Activated CD4-positive, alpha-beta memory T cell treated with anti-CD3 and anti-CD28 coated beads, Interleukin-2, amount 10 ng/mL, durations not matched to agents 7 days and 5 days (primary cell): Measurements from ENCODE around the gene SUGT1. TPM values are rescaled to one million over a fixed set of nuclear protein-coding genes. Genes with fewer than 3 reads are reported as not detected.
"Not testable (repeated sequence)": the region's sequence is repeated elsewhere in the genome, so short reads cannot be mapped to it uniquely, and the experiment has no call there.

Source experiments
- CTCF ChIA-PET: fragments of 350-600 bp; sonication (Branson Sonifier 250); formaldehyde crosslinking; loops from one replicate; lab custom pipeline; 2021; ENCODE audit warnings: antibody characterized with exemption, inconsistent platforms; lab: Charles Lee
- POLR2A ChIA-PET: fragments of 350-600 bp; sonication (Branson Sonifier 250); formaldehyde crosslinking; loops from one replicate; lab custom pipeline; 2021; ENCODE audit warnings: antibody characterized with exemption; lab: Charles Lee
- DNase-seq: peaks from one replicate; pipeline ENCODE4 v3.0.0-alpha.2; 2020
- H3K27ac Mint-ChIP-seq: one replicate; pipeline ENCODE4 v1.8.0; 2021; ENCODE audit warnings: mild to moderate bottlenecking, mixed read lengths
- H3K27me3 Mint-ChIP-seq: one replicate; pipeline ENCODE4 v1.8.0; 2021; ENCODE audit warnings: mixed read lengths
- H3K36me3 Mint-ChIP-seq: one replicate; pipeline ENCODE4 v1.8.0; 2021; ENCODE audit warnings: low read depth, mixed read lengths
- H3K4me1 Mint-ChIP-seq: one replicate; pipeline ENCODE4 v1.8.0; 2021; ENCODE audit warnings: mixed read lengths
- H3K4me3 Mint-ChIP-seq: one replicate; pipeline ENCODE4 v1.8.0; 2021; ENCODE audit warnings: mild to moderate bottlenecking, mixed read lengths
- H3K9me3 Mint-ChIP-seq: one replicate; pipeline ENCODE4 v1.8.0; 2021; ENCODE audit warnings: mixed read lengths
- total RNA-seq, 2 experiments: library from RNA; stranded (reverse); gene quantifications; one replicate each; pipeline ENCODE4 v1.2.3, GENCODE V29; 2021

The SUGT1 gene
- total RNA-seq, 2 experiments from 2014 or later = 50.1 to 51.7 TPM

GRCh38 chr13:52677823-52678222 is 25.2 kb downstream of the SUGT1 start:
- ChIA-PET CTCF (interaction anchor here (1.1 to 1.2 kb wide), 3 partner anchors 10 to 290 kb away, joined by 3 to 5 read pairs (median 4); no protein-coding TSS in a partner anchor), POLR2A (no interaction called here)
- Mint-ChIP-seq H3K4me1 (no peaks in the 10 kb centered on the region), H3K36me3 (peaks cover 41% of the 10 kb centered on the region), H3K27me3 (no peaks in the 10 kb centered on the region), H3K9me3 (no peaks in the 10 kb centered on the region), H3K4me3 (no peak overlapping the region), H3K27ac (no peak overlapping the region)
- no peak for DNase-seq

GRCh38 chr13:52685806-52686205 is 33.2 kb downstream of the SUGT1 start:
- CTCF ChIA-PET, H3K9me3 Mint-ChIP-seq, H3K4me1 Mint-ChIP-seq, DNase-seq, H3K4me3 Mint-ChIP-seq, H3K27ac Mint-ChIP-seq, POLR2A ChIA-PET, H3K27me3 Mint-ChIP-seq: not testable (repeated sequence)
- peaks cover 43% of the 10 kb centered on the region for H3K36me3 Mint-ChIP-seq

DNA sequence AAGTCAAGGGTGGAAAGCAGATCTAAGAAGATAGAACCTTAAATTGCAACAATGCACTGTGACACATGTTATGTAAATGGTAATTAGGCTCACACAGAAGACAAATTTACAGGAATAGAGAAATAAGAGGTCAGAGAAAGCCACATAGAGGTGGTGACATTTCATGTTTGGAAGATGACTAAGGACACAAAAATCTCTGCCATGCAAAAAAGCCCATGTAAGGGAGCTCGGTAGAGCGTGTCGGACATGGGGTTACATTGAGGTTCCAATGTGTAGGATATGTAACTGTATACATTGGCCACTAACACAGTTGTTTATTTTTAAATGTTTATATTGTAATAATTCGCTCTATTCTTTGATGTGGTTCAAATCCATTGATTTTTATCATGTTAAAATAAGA is 33.7 kb downstream of the SUGT1 start:
- Mint-ChIP-seq H3K27me3 (no peaks in the 10 kb centered on the region), H3K4me1 (no peaks in the 10 kb centered on the region), H3K36me3 (peaks cover 43% of the 10 kb centered on the region), H3K4me3 (no peak overlapping the region), H3K9me3 (no peaks in the 10 kb centered on the region), H3K27ac (no peak overlapping the region)
- POLR2A ChIA-PET = no interaction called here
- DNase-seq = no peak
- CTCF ChIA-PET = interaction anchor here (1.4 kb wide), 1 partner anchor 33 kb away, joined by 5 read pairs; no protein-coding TSS in a partner anchor

- Mint-ChIP-seq H3K9me3 (no peaks in the 10 kb centered on the region), H3K27ac (no peak overlapping the region), H3K27me3 (no peaks in the 10 kb centered on the region), H3K4me1 (peaks cover 16% of the 10 kb centered on the region), H3K36me3 (peaks cover 11% of the 10 kb centered on the region), H3K4me3 (no peak overlapping the region)
- POLR2A ChIA-PET = no interaction called here
- CTCF ChIA-PET = no interaction called here
- DNase-seq = no peak
These were observed 43.2 kb downstream of the SUGT1 start for GRCh38 chr13:52695856-52696255.

- Mint-ChIP-seq H3K27ac (no peak overlapping the region), H3K9me3 (no peaks in the 10 kb centered on the region), H3K27me3 (no peaks in the 10 kb centered on the region), H3K4me3 (no peak overlapping the region), H3K4me1 (peaks cover 16% of the 10 kb centered on the region), H3K36me3 (peaks cover 8% of the 10 kb centered on the region)
- DNase-seq = no peak
- ChIA-PET CTCF (interaction anchor here (0.7 kb wide), 1 partner anchor 31 kb away, joined by 3 read pairs; no protein-coding TSS in a partner anchor), POLR2A (no interaction called here)
These were observed 43.9 kb downstream of the SUGT1 start for GRCh38 chr13:52696566-52696965.

GRCh38 chr13:52701728-52702465 is 49.3 kb downstream of the SUGT1 start:
- H3K36me3 Mint-ChIP-seq = peaks cover 3% of the 10 kb centered on the region
- H3K4me1 Mint-ChIP-seq = no peaks in the 10 kb centered on the region
- no peak overlapping the region for H3K4me3 Mint-ChIP-seq
- H3K27me3 Mint-ChIP-seq = no peaks in the 10 kb centered on the region
- no peak for DNase-seq
- ChIA-PET POLR2A (interaction anchor here (0.9 kb wide), 1 partner anchor 13 kb away, joined by 3 read pairs; no protein-coding TSS in a partner anchor), CTCF (no interaction called here)
- no peak overlapping the region for H3K27ac Mint-ChIP-seq
- H3K9me3 Mint-ChIP-seq = no peaks in the 10 kb centered on the region

GRCh38 chr13:52703482-52703881 is 50.8 kb downstream of the SUGT1 start:
- H3K27ac Mint-ChIP-seq = no peak overlapping the region
- no peak overlapping the region for H3K4me3 Mint-ChIP-seq
- H3K27me3 Mint-ChIP-seq = no peaks in the 10 kb centered on the region
- H3K36me3 Mint-ChIP-seq = no peaks in the 10 kb centered on the region
- H3K9me3 Mint-ChIP-seq = no peaks in the 10 kb centered on the region
- ChIA-PET POLR2A (no interaction called here), CTCF (interaction anchor here (1.1 to 1.5 kb wide), 2 partner anchors 9 to 265 kb away, joined by 3 to 4 read pairs; no protein-coding TSS in a partner anchor)
- no peak for DNase-seq
- no peaks in the 10 kb centered on the region for H3K4me1 Mint-ChIP-seq

DNA sequence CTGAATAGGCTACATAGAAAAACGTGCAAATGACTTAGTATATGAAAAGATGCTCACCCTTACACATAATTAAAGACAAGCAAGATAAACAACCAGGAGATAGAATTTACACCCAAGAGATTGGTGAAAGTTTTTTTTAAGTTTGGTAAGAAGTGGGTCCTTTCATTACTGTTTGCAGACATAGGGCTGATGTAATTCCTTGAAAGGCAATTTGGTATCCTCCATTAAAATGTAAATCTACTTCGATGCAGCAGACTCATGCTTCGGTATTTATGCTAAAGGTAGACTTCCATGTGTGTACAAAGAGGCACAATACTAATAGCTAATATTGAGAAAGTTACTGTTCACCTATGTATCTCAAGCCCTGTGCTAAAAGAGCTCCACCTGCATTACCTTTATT is 53.4 kb downstream of the SUGT1 start:
- no peaks in the 10 kb centered on the region for H3K4me1 Mint-ChIP-seq
- no peaks in the 10 kb centered on the region for H3K27me3 Mint-ChIP-seq
- CTCF ChIA-PET = no interaction called here
- no peaks in the 10 kb centered on the region for H3K9me3 Mint-ChIP-seq
- no peak for DNase-seq
- POLR2A ChIA-PET = no interaction called here
- H3K27ac Mint-ChIP-seq = no peak overlapping the region
- no peaks in the 10 kb centered on the region for H3K36me3 Mint-ChIP-seq
- no peak overlapping the region for H3K4me3 Mint-ChIP-seq

DNA sequence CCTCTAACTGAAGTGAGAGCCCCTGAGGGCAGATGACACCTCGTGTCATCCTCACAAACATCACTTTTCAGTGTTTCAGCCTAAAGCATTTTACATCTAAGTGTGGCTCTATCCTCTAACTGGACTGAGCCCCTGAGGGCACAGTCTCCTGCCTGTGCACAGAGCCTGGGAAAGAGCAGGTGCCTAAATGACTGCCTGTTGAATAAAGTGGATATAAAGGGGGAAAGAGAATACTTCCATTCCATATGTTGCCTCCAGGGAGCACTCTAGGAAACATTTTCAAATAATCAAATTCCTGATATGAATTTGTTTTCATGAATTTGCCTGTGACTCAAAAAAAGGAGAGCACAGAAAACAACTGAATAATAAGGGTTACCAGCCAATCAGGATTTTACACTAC is 54.7 kb downstream of the SUGT1 start:
- Mint-ChIP-seq H3K9me3 (no peaks in the 10 kb centered on the region), H3K27me3 (no peaks in the 10 kb centered on the region), H3K36me3 (no peaks in the 10 kb centered on the region), H3K4me3 (no peak overlapping the region), H3K27ac (no peak overlapping the region), H3K4me1 (no peaks in the 10 kb centered on the region)
- ChIA-PET CTCF (no interaction called here), POLR2A (no interaction called here)
- DNase-seq = no peak

GRCh38 chr13:52708266-52708665 is 55.6 kb downstream of the SUGT1 start:
- H3K4me3 Mint-ChIP-seq, POLR2A ChIA-PET, DNase-seq, H3K36me3 Mint-ChIP-seq, CTCF ChIA-PET, H3K27me3 Mint-ChIP-seq, H3K27ac Mint-ChIP-seq, H3K4me1 Mint-ChIP-seq, H3K9me3 Mint-ChIP-seq: not testable (repeated sequence)

- Mint-ChIP-seq H3K27me3 (peaks cover 2% of the 10 kb centered on the region), H3K36me3 (no peaks in the 10 kb centered on the region), H3K27ac (no peak overlapping the region), H3K9me3 (no peaks in the 10 kb centered on the region), H3K4me1 (no peaks in the 10 kb centered on the region), H3K4me3 (no peak overlapping the region)
- CTCF ChIA-PET = interaction anchor here (1.2 kb wide), 1 partner anchor 8 kb away, joined by 3 read pairs; no protein-coding TSS in a partner anchor
- DNase-seq = no peak
- POLR2A ChIA-PET = no interaction called here
These were observed 58.6 kb downstream of the SUGT1 start for GRCh38 chr13:52711286-52711685.

- Mint-ChIP-seq H3K4me3 (no peak overlapping the region), H3K9me3 (no peaks in the 10 kb centered on the region), H3K36me3 (no peaks in the 10 kb centered on the region), H3K4me1 (no peaks in the 10 kb centered on the region), H3K27ac (no peak overlapping the region), H3K27me3 (peaks cover 5% of the 10 kb centered on the region)
- POLR2A ChIA-PET = no interaction called here
- CTCF ChIA-PET = interaction anchor here (1.2 kb wide), 1 partner anchor 9 kb away, joined by 3 read pairs; no protein-coding TSS in a partner anchor
- no peak for DNase-seq
These were observed 59.7 kb downstream of the SUGT1 start for GRCh38 chr13:52712385-52712784.

DNA sequence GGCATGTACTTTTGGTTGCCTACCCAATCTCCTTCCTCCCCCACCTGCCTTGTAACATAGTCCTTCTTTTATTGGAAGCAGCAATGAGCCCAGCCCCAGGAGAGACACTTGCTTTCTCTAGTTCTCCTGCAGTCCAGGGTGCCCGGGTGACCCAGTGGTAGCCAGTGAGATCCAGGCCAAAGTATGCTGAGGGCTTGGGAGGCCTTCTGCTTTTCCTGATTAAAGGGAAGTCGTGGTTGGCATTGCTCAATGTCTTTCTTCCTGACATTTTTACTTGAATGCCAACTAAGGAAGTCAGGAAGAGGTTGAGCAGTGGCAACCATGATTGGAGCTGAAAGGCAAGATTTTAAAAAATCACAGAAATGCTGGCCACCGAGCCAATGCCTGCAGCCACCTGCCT is 61.3 kb downstream of the SUGT1 start:
- H3K4me1 Mint-ChIP-seq = no peaks in the 10 kb centered on the region
- ChIA-PET CTCF (no interaction called here), POLR2A (no interaction called here)
- no peak for DNase-seq
- no peaks in the 10 kb centered on the region for H3K9me3 Mint-ChIP-seq
- no peak overlapping the region for H3K4me3 Mint-ChIP-seq
- H3K36me3 Mint-ChIP-seq = no peaks in the 10 kb centered on the region
- H3K27ac Mint-ChIP-seq = no peak overlapping the region
- peaks cover 14% of the 10 kb centered on the region for H3K27me3 Mint-ChIP-seq

DNA sequence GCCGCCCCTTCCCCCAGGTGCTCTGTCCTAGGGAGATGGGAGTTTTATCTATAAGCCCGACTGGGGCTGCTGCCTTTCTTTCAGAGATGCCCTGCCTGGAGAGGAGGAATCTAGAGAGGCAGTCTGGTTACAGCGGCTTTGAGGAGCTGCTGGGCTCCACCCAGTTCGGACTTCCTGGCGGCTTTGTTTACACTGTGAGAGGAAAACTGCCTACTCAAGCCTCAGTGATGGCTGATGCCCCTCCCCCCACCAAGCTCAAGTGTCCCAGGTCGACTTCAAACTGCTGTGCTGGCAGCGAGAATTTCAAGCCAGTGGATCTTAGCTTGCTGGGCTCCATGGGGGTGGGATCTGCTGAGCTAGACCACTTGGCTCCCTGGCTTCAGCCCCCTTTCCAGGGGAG is 68.3 kb downstream of the SUGT1 start:
- POLR2A ChIA-PET, H3K4me1 Mint-ChIP-seq, H3K4me3 Mint-ChIP-seq, H3K9me3 Mint-ChIP-seq, H3K36me3 Mint-ChIP-seq, H3K27ac Mint-ChIP-seq, DNase-seq: not testable (repeated sequence)
- CTCF ChIA-PET = interaction anchor here (1.3 kb wide), 1 partner anchor 55 kb away, joined by 3 read pairs; no protein-coding TSS in a partner anchor
- peaks cover 26% of the 10 kb centered on the region for H3K27me3 Mint-ChIP-seq
